HUES64 (cell line): ENCODE measurements around the gene APBA2.
"Not testable (repeated sequence)": the region's sequence is repeated elsewhere in the genome, so short reads cannot be mapped to it uniquely, and the experiment has no call there.

Experiments used
- H3K27ac ChIP-seq: 2 replicates; pipeline ENCODE4 v1.7.0; 2013; ENCODE audit warnings: low read depth, low read length, inconsistent platforms
- H3K27me3 ChIP-seq: 2 replicates; pipeline ENCODE4 v1.6.1; 2013; ENCODE audit warnings: mild to moderate bottlenecking, low read length; ENCODE audit not compliant: insufficient read depth
- H3K36me3 ChIP-seq: 2 replicates; pipeline ENCODE4 v1.6.1; 2013; ENCODE audit warnings: mild to moderate bottlenecking, low read length; ENCODE audit not compliant: insufficient read depth
- H3K4me1 ChIP-seq: 2 replicates; pipeline ENCODE4 v1.6.1; 2013; ENCODE audit warnings: mild to moderate bottlenecking, low read length, moderate library complexity; ENCODE audit not compliant: insufficient read depth
- H3K4me3 ChIP-seq: 2 replicates; pipeline ENCODE4 v1.5.1; 2013; ENCODE audit warnings: mild to moderate bottlenecking, low read length, moderate library complexity
- H3K9ac ChIP-seq: 2 replicates; pipeline ENCODE4 v1.6.1; 2013; ENCODE audit warnings: mild to moderate bottlenecking, low read depth, low read length
- H3K9me3 ChIP-seq: 2 replicates; pipeline ENCODE4 v1.6.1; 2013; ENCODE audit warnings: low read depth, low read length; ENCODE audit not compliant: insufficient read depth
- WGBS: fragments of 150-250, 120-280 bp; methylation state at CpG from one replicate; pipeline ENCODE4 v1.1.7; 2013; ENCODE audit warnings: missing lambda C conversion rate; 5-methylcytosine and 5-hydroxymethylcytosine counted together

Gene APBA2

DNA sequence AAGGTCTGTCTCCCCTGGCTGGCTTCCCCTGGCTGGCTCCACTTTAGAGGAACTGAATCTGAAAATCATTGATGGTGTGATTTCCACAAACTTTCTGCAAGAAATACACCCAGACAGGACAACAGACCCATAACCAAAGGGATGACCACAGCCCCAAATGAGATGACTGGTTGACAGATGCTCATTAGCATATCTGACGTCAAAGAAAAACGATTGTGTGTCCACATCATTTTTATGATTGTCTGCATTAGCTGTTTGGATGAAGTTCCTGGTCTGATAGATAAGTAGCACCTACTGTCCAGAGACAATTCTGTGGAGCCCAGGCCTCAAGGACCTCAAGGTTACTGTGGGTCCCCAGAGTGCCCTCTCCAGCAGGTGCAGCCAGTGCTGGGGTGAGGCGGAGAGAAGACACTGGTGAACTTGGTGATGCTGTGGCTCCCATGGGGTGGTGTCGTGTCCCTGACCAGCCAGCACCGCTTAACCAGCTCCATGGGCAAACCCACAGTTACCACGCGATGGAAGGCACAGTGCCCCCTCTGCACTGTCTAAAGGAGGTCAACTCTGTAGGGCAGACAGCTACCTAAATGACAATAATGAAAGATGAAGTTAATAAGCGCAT, 256.5 kb downstream of the APBA2 start:
- Histone ChIP-seq H3K4me3 (no peak overlapping the region), H3K27me3 (no peaks in the 10 kb centered on the region), H3K9ac (no peak overlapping the region), H3K36me3 (no peaks in the 10 kb centered on the region), H3K27ac (no peak overlapping the region), H3K9me3 (no peaks in the 10 kb centered on the region), H3K4me1 (0 out of 2 replicates have a peak, but pooled peaks cover 8% of the 10 kb centered on the region)
- WGBS = 92% methylated on average over 8 of the region's 8 CpGs

GRCh38 chr15:29143293-29143692, 257.5 kb downstream of the APBA2 start:
- WGBS = 94% methylated on average over 5 of the region's 5 CpGs
- no peak overlapping the region for H3K27ac ChIP-seq
- no peaks in the 10 kb centered on the region for H3K27me3 ChIP-seq

GRCh38 chr15:29143909-29144635, 258.3 kb downstream of the APBA2 start:
- Histone ChIP-seq H3K4me1 (0 out of 2 replicates have a peak, but pooled peaks cover 8% of the 10 kb centered on the region), H3K9me3 (no peaks in the 10 kb centered on the region), H3K9ac (no peak overlapping the region), H3K4me3 (no peak overlapping the region), H3K27me3 (no peaks in the 10 kb centered on the region), H3K27ac (no peak overlapping the region), H3K36me3 (no peaks in the 10 kb centered on the region)
- 88% methylated on average over 8 of the region's 10 CpGs for WGBS

More at GRCh38 chr15:29143293-29143692, 257.5 kb downstream of the APBA2 start:
- no peak overlapping the region for H3K9ac ChIP-seq
- 0 out of 2 replicates have a peak, but pooled peaks cover 8% of the 10 kb centered on the region for H3K4me1 ChIP-seq
- no peaks in the 10 kb centered on the region for H3K9me3 ChIP-seq
- no peak overlapping the region for H3K4me3 ChIP-seq
- no peaks in the 10 kb centered on the region for H3K36me3 ChIP-seq

DNA sequence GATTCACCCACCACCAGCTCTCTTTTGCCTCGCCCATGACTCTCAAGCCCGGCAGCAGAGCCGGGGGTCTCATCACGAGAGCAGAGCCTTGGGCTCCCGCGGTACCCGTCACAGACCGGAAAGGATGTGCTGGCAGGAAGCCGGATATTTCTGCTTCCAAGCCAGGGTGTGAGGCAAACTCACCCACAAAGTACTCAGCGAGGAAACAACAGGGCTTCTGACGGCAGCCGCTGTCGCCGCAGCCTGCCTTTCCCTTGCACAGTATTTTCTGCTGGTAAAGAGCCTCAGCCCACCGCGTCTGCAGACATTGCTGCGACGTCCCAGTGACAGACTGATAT, 263.9 kb downstream of the APBA2 start:
- no peaks in the 10 kb centered on the region for H3K36me3 ChIP-seq
- H3K27me3 ChIP-seq = no peaks in the 10 kb centered on the region
- no peaks in the 10 kb centered on the region for H3K4me1 ChIP-seq
- H3K9ac ChIP-seq = no peak overlapping the region
- no peaks in the 10 kb centered on the region for H3K9me3 ChIP-seq
- no peak overlapping the region for H3K4me3 ChIP-seq
- H3K27ac ChIP-seq = no peak overlapping the region
- 96% methylated on average over 18 of the region's 18 CpGs for WGBS

DNA sequence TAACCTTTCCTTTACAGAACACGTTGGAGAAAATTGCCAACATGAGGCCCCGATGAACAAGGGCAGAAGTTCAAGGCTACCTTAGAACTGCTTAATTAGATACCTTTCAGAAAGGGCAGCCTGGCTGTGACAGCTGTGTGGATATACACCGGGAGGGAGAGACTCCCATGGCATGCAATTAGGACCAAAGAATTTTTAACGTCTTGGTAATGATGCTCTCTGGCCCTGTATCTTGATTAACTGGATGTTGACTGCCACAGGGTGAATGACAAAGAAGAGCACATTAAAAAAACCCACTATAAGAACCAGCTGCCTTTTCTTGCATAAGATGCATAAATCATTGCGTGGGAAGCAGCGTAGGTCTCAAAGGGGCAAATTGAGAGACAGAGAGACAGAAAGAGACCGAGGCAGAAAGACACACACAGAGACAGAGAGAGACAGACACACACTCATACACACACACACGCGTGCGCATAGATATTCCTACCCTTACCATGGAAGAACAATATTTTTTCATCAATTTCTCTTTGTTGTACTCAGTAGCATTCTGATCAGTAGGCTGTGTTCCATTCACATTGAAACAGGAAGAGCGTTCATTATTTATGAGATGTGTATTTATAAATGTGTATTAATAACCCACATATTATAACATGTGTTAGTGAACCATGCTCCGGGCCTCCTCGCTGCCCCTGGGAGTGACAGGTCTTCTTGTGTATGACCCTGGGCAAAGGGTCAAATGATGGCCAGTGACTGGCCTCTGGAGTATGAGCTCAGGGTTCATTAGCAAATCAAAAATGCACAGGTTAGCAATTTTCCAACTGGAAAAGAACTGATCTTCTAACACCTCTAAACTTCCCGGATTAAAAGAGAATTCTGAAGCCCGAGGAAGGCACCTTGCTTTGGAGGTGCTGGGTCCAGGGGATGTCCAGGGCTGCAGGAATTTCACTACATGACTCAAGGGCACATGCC, 265.0 kb downstream of the APBA2 start:
- no peaks in the 10 kb centered on the region for H3K9me3 ChIP-seq
- H3K27me3 ChIP-seq = no peaks in the 10 kb centered on the region
- H3K4me1 ChIP-seq = no peaks in the 10 kb centered on the region
- WGBS = 91% methylated on average over 14 of the region's 15 CpGs
- H3K9ac ChIP-seq = no peak overlapping the region
- H3K4me3 ChIP-seq = no peak overlapping the region
- H3K27ac ChIP-seq = no peak overlapping the region
- no peaks in the 10 kb centered on the region for H3K36me3 ChIP-seq

DNA sequence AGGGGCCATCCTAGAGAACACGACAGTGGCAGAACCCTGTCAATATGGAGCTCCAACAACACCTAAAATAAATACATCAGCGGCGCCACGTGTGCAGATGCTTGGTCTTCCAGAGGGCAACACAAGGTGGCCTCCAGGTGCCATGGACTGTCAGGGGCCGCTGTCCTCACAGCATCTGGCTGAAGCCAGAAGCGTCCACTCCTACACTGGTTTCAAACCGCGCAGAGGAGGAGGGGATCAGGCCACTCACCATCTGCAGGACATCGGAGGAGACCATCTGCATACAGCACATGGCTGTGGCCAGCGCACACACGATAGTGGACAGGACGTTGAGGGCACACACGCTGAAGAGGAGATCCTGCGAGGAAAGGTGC, 265.7 kb downstream of the APBA2 start:
- H3K9ac ChIP-seq = no peak overlapping the region
- H3K27ac ChIP-seq = no peak overlapping the region
- 93% methylated on average over 14 of the region's 14 CpGs for whole genome bisulfite sequencing
- no peaks in the 10 kb centered on the region for H3K36me3 ChIP-seq
- no peaks in the 10 kb centered on the region for H3K27me3 ChIP-seq
- H3K4me1 ChIP-seq = no peaks in the 10 kb centered on the region
- no peaks in the 10 kb centered on the region for H3K9me3 ChIP-seq
- no peak overlapping the region for H3K4me3 ChIP-seq

- H3K27me3 ChIP-seq = no peaks in the 10 kb centered on the region
- WGBS = 94% methylated on average over 14 of the region's 14 CpGs
- peaks cover 9% of the 10 kb centered on the region for H3K9me3 ChIP-seq
- H3K4me1 ChIP-seq = no peaks in the 10 kb centered on the region
- H3K4me3 ChIP-seq = no peak overlapping the region
- no peak overlapping the region for H3K27ac ChIP-seq
- H3K36me3 ChIP-seq = no peaks in the 10 kb centered on the region
- no peak overlapping the region for H3K9ac ChIP-seq
These were observed 270.7 kb downstream of the APBA2 start for GRCh38 chr15:29156521-29156920.

GRCh38 chr15:29159771-29160455, 274.1 kb downstream of the APBA2 start:
- Histone ChIP-seq H3K27me3 (no peaks in the 10 kb centered on the region), H3K9me3 (peaks cover 17% of the 10 kb centered on the region)
- 90% methylated on average over 31 of the region's 31 CpGs for WGBS

GRCh38 chr15:29162411-29162810, 276.6 kb downstream of the APBA2 start:
- WGBS = 71% methylated on average over 5 of the region's 5 CpGs
- no peaks in the 10 kb centered on the region for H3K27me3 ChIP-seq

More at GRCh38 chr15:29159771-29160455, 274.1 kb downstream of the APBA2 start:
- no peaks in the 10 kb centered on the region for H3K4me1 ChIP-seq
- H3K9ac ChIP-seq = no peak overlapping the region
- H3K4me3 ChIP-seq = no peak overlapping the region
- no peaks in the 10 kb centered on the region for H3K36me3 ChIP-seq
- no peak overlapping the region for H3K27ac ChIP-seq

GRCh38 chr15:29167122-29167521, 281.3 kb downstream of the APBA2 start:
- not testable (repeated sequence) for H3K4me3 ChIP-seq, H3K9me3 ChIP-seq, H3K36me3 ChIP-seq, H3K27ac ChIP-seq, H3K9ac ChIP-seq, H3K27me3 ChIP-seq, H3K4me1 ChIP-seq
- WGBS = 86% methylated on average over 2 of the region's 2 CpGs

More at GRCh38 chr15:29162411-29162810, 276.6 kb downstream of the APBA2 start:
- Histone ChIP-seq H3K9ac (no peak overlapping the region), H3K36me3 (no peaks in the 10 kb centered on the region), H3K4me3 (no peak overlapping the region), H3K9me3 (peaks cover 17% of the 10 kb centered on the region), H3K27ac (peak overlapping the region; percentile 10; the same call in 1 of the 2 replicates), H3K4me1 (no peaks in the 10 kb centered on the region)
